Measurements from ENCODE around the gene CLSTN1. TPM values are rescaled to one million over a fixed set of nuclear protein-coding genes. Genes with fewer than 3 reads are reported as not detected.

CLSTN1 gene
- total RNA-seq, 5 donors from 2014 or later (not counting 1 experiment from before 2014, with no cell fraction given) = 84.6 to 105 (median 91.2) TPM

DNA sequence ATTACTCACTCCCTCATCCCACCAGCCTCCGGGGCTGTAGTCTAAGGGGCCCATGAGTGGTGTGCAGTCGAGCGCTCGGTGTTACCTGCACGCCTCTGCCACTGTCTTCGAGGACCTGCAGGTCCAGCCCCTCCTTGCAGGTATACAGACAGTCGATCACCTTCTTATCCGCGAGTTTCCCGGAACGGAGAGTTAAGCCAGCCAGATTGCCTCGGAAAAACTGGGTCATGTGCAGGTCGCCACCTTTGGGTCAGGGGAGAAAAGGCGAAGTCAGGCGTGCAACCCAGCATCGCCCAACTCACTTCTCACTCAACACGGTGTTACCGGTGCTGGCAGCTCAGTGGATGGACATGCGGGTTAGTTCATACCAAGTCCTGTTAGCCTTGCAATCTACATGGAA, 88.0 kb downstream of the CLSTN1 start:
- Mint-ChIP-seq H3K4me3 (no peak overlapping the region), H3K9me3 (no peaks in the 10 kb centered on the region), H3K36me3 (peaks cover 46% of the 10 kb centered on the region), H3K4me1 (peaks cover 39 to 43% (median 43%) of the 10 kb centered on the region in 3 donors), H3K27ac (peak overlapping the region in 1 of 2 donors; percentile 66), H3K27me3 (no peaks in the 10 kb centered on the region)
- ChIA-PET POLR2A (interaction anchor here in 1 of 2 donors (0.5 kb wide), 1 partner anchor 502 kb away, joined by 6 read pairs; no protein-coding TSS in a partner anchor), CTCF (no interaction called here)
- no peaks in the 10 kb centered on the region for H3K27me3 ChIP-seq (replicated peaks in 1 of 2; ENCODE audit: control insufficient read depth in 2 of 2, extremely low read depth in 1 of 2, insufficient read depth in 2 of 2, low read length in 1 of 2)
- no peaks in the 10 kb centered on the region for H3K9me3 ChIP-seq
- DNase-seq (no peak), ATAC-seq (replicated peaks in 1 of 4) (no peak)
- 94% methylated on average over 15 of the region's 19 CpGs for WGBS (ENCODE audit: insufficient coverage)
- H3K36me3 ChIP-seq (ENCODE audit: control insufficient read depth in 2 of 2, extremely low read depth in 1 of 2, insufficient read depth in 1 of 2, low read length in 1 of 2) = peaks cover 27 to 92% of the 10 kb centered on the region in 2 donors
- H3K27ac ChIP-seq (ENCODE audit: low read length) = no peak overlapping the region
- H3K4me3 ChIP-seq (ENCODE audit: control insufficient read depth in 1 of 2, extremely low read depth in 1 of 2, low read length in 1 of 2) = no peak overlapping the region
- peaks cover 0 to 40% of the 10 kb centered on the region in 2 experiments for H3K4me1 ChIP-seq (ENCODE audit: control insufficient read depth in 1 of 2, extremely low read depth in 1 of 2, insufficient read depth in 2 of 2, low read length in 2 of 2)

DNA sequence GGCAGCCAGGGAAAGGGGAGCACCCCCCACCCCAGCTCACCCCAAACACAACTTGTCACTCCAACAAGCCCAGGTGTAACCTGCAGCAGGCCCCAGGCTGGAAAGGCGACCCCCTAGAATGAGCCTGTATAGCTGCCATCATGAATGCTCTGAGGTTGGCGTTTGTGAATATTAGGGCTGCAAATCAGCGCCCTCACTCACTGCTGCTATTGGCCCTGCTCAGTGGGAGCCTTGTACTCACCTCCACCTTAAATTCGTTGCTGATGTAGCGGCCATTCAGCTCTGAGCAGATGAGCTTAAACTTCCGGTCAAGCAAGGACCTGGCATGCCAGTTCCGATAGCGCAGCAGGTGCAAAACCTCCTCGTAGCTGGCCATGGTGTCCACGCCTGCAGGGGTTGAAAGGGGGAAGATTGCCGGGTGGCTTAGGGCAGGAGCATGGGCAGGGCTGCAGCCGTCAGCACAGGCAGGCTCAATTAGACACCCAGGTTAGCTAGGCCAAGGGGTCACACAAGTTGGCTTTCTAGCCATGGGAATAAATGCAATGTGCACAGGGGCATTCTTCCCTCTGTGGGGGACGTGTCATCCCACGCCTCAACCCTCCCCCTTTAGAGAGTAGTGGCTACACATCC, 90.5 kb downstream of the CLSTN1 start:
- H3K9me3 Mint-ChIP-seq = no peaks in the 10 kb centered on the region
- peaks cover 10 to 63% of the 10 kb centered on the region in 2 experiments for H3K4me1 ChIP-seq (ENCODE audit: control insufficient read depth in 1 of 2, extremely low read depth in 1 of 2, insufficient read depth in 2 of 2, low read length in 2 of 2)
- peaks cover 55% of the 10 kb centered on the region for H3K36me3 Mint-ChIP-seq
- ChIA-PET CTCF (interaction anchor here in 1 of 2 donors (0.6 kb wide), 2 partner anchors 23 to 750 kb away, joined by 3 to 5 read pairs; no protein-coding TSS in a partner anchor), POLR2A (interaction anchor here in 1 of 2 donors (0.6 kb wide), 1 partner anchor 58 kb away, joined by 6 read pairs; no protein-coding TSS in a partner anchor)
- ATAC-seq (replicated peaks in 1 of 4) (no peak), DNase-seq (no peak)
- no peaks in the 10 kb centered on the region for H3K27me3 ChIP-seq (replicated peaks in 1 of 2; ENCODE audit: control insufficient read depth in 2 of 2, extremely low read depth in 1 of 2, insufficient read depth in 2 of 2, low read length in 1 of 2)
- peaks cover 30 to 91% of the 10 kb centered on the region in 2 donors for H3K36me3 ChIP-seq (ENCODE audit: control insufficient read depth in 2 of 2, extremely low read depth in 1 of 2, insufficient read depth in 1 of 2, low read length in 1 of 2)
- no peaks in the 10 kb centered on the region for H3K9me3 ChIP-seq
- no peak overlapping the region for H3K4me3 ChIP-seq (ENCODE audit: control insufficient read depth in 1 of 2, extremely low read depth in 1 of 2, low read length in 1 of 2)
- WGBS (ENCODE audit: insufficient coverage) = 96% methylated on average over 14 of the region's 14 CpGs
- peak overlapping the region; percentile 88 to 90 for H3K27ac Mint-ChIP-seq
- H3K27ac ChIP-seq (ENCODE audit: low read length) = no peak overlapping the region
- H3K27me3 Mint-ChIP-seq = no peaks in the 10 kb centered on the region
- H3K4me1 Mint-ChIP-seq = peaks cover 61 to 67% (median 65%) of the 10 kb centered on the region in 3 donors
- no peak overlapping the region for H3K4me3 Mint-ChIP-seq

DNA sequence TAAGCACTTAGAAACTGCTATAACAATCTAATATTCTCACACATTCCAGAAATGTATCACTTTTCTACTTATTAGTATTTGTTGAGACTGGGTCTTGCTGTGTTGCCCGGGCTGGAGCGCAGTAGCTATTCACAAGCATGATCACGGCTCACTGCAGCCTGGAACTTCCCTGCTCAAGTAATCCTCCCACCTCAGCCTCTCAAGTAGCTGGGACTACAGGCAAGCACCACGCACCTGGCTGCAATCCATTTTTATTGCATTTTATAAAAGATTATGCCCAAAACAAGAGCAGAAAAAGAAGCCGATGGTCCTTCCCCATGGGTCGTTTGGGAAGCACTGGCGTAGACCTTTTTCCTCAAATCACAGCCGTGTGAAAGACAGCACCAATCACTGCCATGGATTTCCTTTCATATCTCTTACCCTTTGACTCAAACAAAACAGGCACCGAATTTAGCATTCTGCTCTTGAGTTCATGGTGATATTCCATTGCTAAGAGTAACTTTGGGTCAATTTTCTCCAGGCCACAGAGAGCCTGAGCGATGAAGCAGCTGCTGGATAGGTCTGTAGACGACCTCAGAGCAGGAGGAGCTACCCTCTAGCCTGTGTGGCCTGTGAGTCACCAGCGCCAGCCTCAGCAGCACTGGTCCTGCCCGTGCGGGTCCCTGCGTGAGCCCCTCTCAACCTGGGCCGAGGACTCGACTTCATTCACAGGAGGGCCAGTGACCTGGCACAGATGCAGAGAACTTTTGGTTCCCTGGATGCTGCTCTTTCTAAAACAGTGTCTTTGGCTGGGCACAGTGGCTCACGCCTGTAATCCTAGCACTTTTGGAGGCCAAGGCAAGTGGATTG, 91.4 kb downstream of the CLSTN1 start:
- ChIA-PET POLR2A (interaction anchor here in 1 of 2 donors (0.6 kb wide), 1 partner anchor 57 kb away, joined by 6 read pairs; no protein-coding TSS in a partner anchor), CTCF (interaction anchor here in 1 of 2 donors (0.6 kb wide), 1 partner anchor 749 kb away, joined by 5 read pairs; no protein-coding TSS in a partner anchor)
- H3K4me3 ChIP-seq (ENCODE audit: control insufficient read depth in 1 of 2, extremely low read depth in 1 of 2, low read length in 1 of 2) = no peak overlapping the region
- Mint-ChIP-seq H3K36me3 (peaks cover 55% of the 10 kb centered on the region), H3K27me3 (no peaks in the 10 kb centered on the region), H3K4me1 (peaks cover 65 to 67% (median 67%) of the 10 kb centered on the region in 3 donors), H3K4me3 (no peak overlapping the region), H3K9me3 (no peaks in the 10 kb centered on the region), H3K27ac (peak overlapping the region; percentile 88 to 90)
- H3K36me3 ChIP-seq (ENCODE audit: control insufficient read depth in 2 of 2, extremely low read depth in 1 of 2, insufficient read depth in 1 of 2, low read length in 1 of 2) = peaks cover 31 to 89% of the 10 kb centered on the region in 2 donors
- peaks cover 19 to 67% of the 10 kb centered on the region in 2 experiments for H3K4me1 ChIP-seq (ENCODE audit: control insufficient read depth in 1 of 2, extremely low read depth in 1 of 2, insufficient read depth in 2 of 2, low read length in 2 of 2)
- WGBS (ENCODE audit: insufficient coverage) = 88% methylated on average over 11 of the region's 18 CpGs
- ATAC-seq (replicated peaks in 1 of 4) = no peak
- no peaks in the 10 kb centered on the region for H3K27me3 ChIP-seq (replicated peaks in 1 of 2; ENCODE audit: control insufficient read depth in 2 of 2, extremely low read depth in 1 of 2, insufficient read depth in 2 of 2, low read length in 1 of 2)
- no peak overlapping the region for H3K27ac ChIP-seq (ENCODE audit: low read length)
- no peaks in the 10 kb centered on the region for H3K9me3 ChIP-seq
- no peak for DNase-seq

DNA sequence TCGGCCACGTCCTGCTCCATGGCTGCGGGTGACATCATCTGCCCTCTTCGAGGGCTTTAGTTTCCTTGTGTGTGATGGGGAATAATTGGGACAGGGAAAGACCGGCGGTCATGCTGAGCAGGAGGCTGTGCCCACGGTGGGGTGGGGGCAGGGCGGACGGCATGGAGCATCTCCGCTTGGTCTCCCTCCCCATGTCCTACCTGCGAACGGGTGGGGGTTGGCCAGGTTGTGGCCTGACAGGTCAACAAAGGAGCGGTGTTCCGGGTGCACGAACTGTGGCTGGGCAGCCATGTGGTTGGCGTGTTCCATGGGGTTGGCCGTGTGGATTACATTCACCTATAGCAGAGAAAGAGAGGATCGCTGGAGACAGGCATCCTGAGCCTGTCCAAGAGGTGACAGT, 92.2 kb downstream of the CLSTN1 start:
- Mint-ChIP-seq H3K4me3 (peak overlapping the region in 1 of 3 donors; percentile 76), H3K4me1 (peaks cover 69 to 72% (median 71%) of the 10 kb centered on the region in 3 donors), H3K27ac (peak overlapping the region; percentile 79 to 88), H3K36me3 (peaks cover 56% of the 10 kb centered on the region), H3K9me3 (no peaks in the 10 kb centered on the region), H3K27me3 (no peaks in the 10 kb centered on the region)
- Histone ChIP-seq H3K36me3 (ENCODE audit: control insufficient read depth in 2 of 2, extremely low read depth in 1 of 2, insufficient read depth in 1 of 2, low read length in 1 of 2) (peaks cover 39 to 92% of the 10 kb centered on the region in 2 donors), H3K4me1 (ENCODE audit: control insufficient read depth in 1 of 2, extremely low read depth in 1 of 2, insufficient read depth in 2 of 2, low read length in 2 of 2) (peaks cover 25 to 71% of the 10 kb centered on the region in 2 experiments), H3K27ac (ENCODE audit: low read length) (no peak overlapping the region), H3K9me3 (no peaks in the 10 kb centered on the region), H3K4me3 (ENCODE audit: control insufficient read depth in 1 of 2, extremely low read depth in 1 of 2, low read length in 1 of 2) (no peak overlapping the region), H3K27me3 (replicated peaks in 1 of 2; ENCODE audit: control insufficient read depth in 2 of 2, extremely low read depth in 1 of 2, insufficient read depth in 2 of 2, low read length in 1 of 2) (no peaks in the 10 kb centered on the region)
- WGBS (ENCODE audit: insufficient coverage) = 100% methylated on average over 3 of the region's 18 CpGs
- ChIA-PET CTCF (no interaction called here), POLR2A (no interaction called here)
- ATAC-seq (replicated peaks in 1 of 4) (no peak), DNase-seq (no peak)

DNA sequence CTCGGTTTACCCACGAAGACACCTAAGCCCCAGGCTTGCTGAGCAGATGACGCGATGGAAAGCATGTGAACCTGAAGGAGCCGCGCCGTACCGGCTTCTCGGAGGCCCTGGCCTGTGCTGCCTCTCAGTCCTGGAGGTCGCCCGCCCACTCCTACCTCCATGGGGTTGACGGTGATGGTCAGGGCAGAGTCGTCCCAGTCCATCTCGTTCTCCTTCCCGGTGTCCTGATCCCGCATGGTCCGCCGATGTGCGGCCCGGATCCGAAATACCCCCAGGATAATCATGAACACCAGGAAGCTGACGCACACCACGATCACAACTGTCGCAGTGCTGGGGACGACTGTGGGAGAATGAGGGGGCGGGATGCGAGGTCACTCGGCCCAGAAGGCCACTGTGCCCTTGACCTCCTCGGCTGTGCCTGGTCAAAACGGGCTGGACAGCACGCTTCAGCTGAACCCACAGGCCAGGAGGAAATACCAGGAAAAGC, 92.7 kb downstream of the CLSTN1 start:
- Histone ChIP-seq H3K27ac (ENCODE audit: low read length) (no peak overlapping the region), H3K27me3 (replicated peaks in 1 of 2; ENCODE audit: control insufficient read depth in 2 of 2, extremely low read depth in 1 of 2, insufficient read depth in 2 of 2, low read length in 1 of 2) (no peaks in the 10 kb centered on the region), H3K36me3 (ENCODE audit: control insufficient read depth in 2 of 2, extremely low read depth in 1 of 2, insufficient read depth in 1 of 2, low read length in 1 of 2) (peaks cover 35 to 90% of the 10 kb centered on the region in 2 donors), H3K9me3 (no peaks in the 10 kb centered on the region), H3K4me3 (ENCODE audit: control insufficient read depth in 1 of 2, extremely low read depth in 1 of 2, low read length in 1 of 2) (no peak overlapping the region), H3K4me1 (ENCODE audit: control insufficient read depth in 1 of 2, extremely low read depth in 1 of 2, insufficient read depth in 2 of 2, low read length in 2 of 2) (peaks cover 27 to 75% of the 10 kb centered on the region in 2 experiments)
- DNase-seq = no peak
- peak overlapping the region in 1 of 3 donors; percentile 76 for H3K4me3 Mint-ChIP-seq
- peak overlapping the region; percentile 86 to 93 for H3K27ac Mint-ChIP-seq
- peaks cover 70 to 76% (median 71%) of the 10 kb centered on the region in 3 donors for H3K4me1 Mint-ChIP-seq
- H3K27me3 Mint-ChIP-seq = no peaks in the 10 kb centered on the region
- ChIA-PET POLR2A (no interaction called here), CTCF (no interaction called here)
- ATAC-seq (replicated peaks in 1 of 4) = no peak
- H3K9me3 Mint-ChIP-seq = no peaks in the 10 kb centered on the region
- WGBS (ENCODE audit: insufficient coverage) = 95% methylated on average over 20 of the region's 31 CpGs
- H3K36me3 Mint-ChIP-seq = peaks cover 56% of the 10 kb centered on the region

All from T-cell (primary cell).